ENCODE measurements around the gene AAK1.

- TF ChIP-seq CTCF (IDR thresholded peaks at IDR 0.05; ENCODE audit: low read depth, low read length) (no peak), EZH2phosphoT487 (IDR thresholded peaks at IDR 0.05; ENCODE audit: low read depth) (no peak)
Measured at GRCh38 chr2:69604836-69605235, 38.7 kb downstream of the AAK1 start.

Measured in OCI-LY3 (cell line).